HG02943 (cell line): ENCODE results near the gene SEMA6D.

Experiments
- ATAC-seq: cut with Tn5 transposase; IDR thresholded peaks from one replicate; pipeline ENCODE4 v1.9.1; 2021; ENCODE audit warnings: mild to moderate bottlenecking, low read depth, moderate library complexity; ENCODE audit not compliant: unreplicated experiment

The SEMA6D gene

GRCh38 chr15:47778263-47778770, 61.0 kb downstream of the SEMA6D start:
- no peak for ATAC-seq

GRCh38 chr15:47780971-47781370, 63.7 kb downstream of the SEMA6D start:
- ATAC-seq, result no peak

- ATAC-seq, result no peak
Observed at GRCh38 chr15:47781527-47781926, 64.2 kb downstream of the SEMA6D start.

GRCh38 chr15:47784820-47785219, 67.5 kb downstream of the SEMA6D start:
- no peak for ATAC-seq

GRCh38 chr15:47786371-47786770, 69.1 kb downstream of the SEMA6D start:
- ATAC-seq, result no peak

- ATAC-seq, result no peak
Observed at GRCh38 chr15:47787875-47788274, 70.6 kb downstream of the SEMA6D start.

GRCh38 chr15:47788685-47789084, 71.4 kb downstream of the SEMA6D start:
- ATAC-seq, result no peak

- ATAC-seq, result no peak
Observed at GRCh38 chr15:47791161-47791560, 73.9 kb downstream of the SEMA6D start.

- ATAC-seq, result no peak
Observed at GRCh38 chr15:47792231-47792630, 74.9 kb downstream of the SEMA6D start.

- ATAC-seq, result no peak
Observed at GRCh38 chr15:47794252-47794914, 77.1 kb downstream of the SEMA6D start.

GRCh38 chr15:47795864-47796263, 78.6 kb downstream of the SEMA6D start:
- no peak for ATAC-seq

- ATAC-seq, result no peak
Observed at GRCh38 chr15:47796339-47796738, 79.0 kb downstream of the SEMA6D start.

GRCh38 chr15:47796830-47797229, 79.5 kb downstream of the SEMA6D start:
- ATAC-seq, result no peak

- ATAC-seq, result no peak
Observed at GRCh38 chr15:47801522-47801921, 84.2 kb downstream of the SEMA6D start.

GRCh38 chr15:47802216-47802615, 84.9 kb downstream of the SEMA6D start:
- ATAC-seq, result no peak

- ATAC-seq, result no peak
Observed at GRCh38 chr15:47803767-47804166, 86.5 kb downstream of the SEMA6D start.

- no peak for ATAC-seq
Observed at GRCh38 chr15:47804733-47805132, 87.4 kb downstream of the SEMA6D start.

- no peak for ATAC-seq
Observed at GRCh38 chr15:47806008-47806407, 88.7 kb downstream of the SEMA6D start.

- ATAC-seq, result no peak
Observed at GRCh38 chr15:47811172-47811571, 93.9 kb downstream of the SEMA6D start.

GRCh38 chr15:47812470-47812999, 95.2 kb downstream of the SEMA6D start:
- ATAC-seq, result peak; percentile 69

- peak; percentile 81 for ATAC-seq
Observed at GRCh38 chr15:47813748-47814384, 96.6 kb downstream of the SEMA6D start.

- ATAC-seq, result no peak
Observed at GRCh38 chr15:47814620-47815019, 97.3 kb downstream of the SEMA6D start.
